HUES64 (cell line): ENCODE data around the gene AGPAT4.

Source experiments
- H3K27ac ChIP-seq: 2 replicates; pipeline ENCODE4 v1.7.0; 2013; ENCODE audit warnings: low read depth, low read length, inconsistent platforms
- H3K27me3 ChIP-seq: 2 replicates; pipeline ENCODE4 v1.6.1; 2013; ENCODE audit warnings: mild to moderate bottlenecking, low read length; ENCODE audit not compliant: insufficient read depth
- H3K36me3 ChIP-seq: 2 replicates; pipeline ENCODE4 v1.6.1; 2013; ENCODE audit warnings: mild to moderate bottlenecking, low read length; ENCODE audit not compliant: insufficient read depth
- H3K4me1 ChIP-seq: 2 replicates; pipeline ENCODE4 v1.6.1; 2013; ENCODE audit warnings: mild to moderate bottlenecking, low read length, moderate library complexity; ENCODE audit not compliant: insufficient read depth
- H3K4me3 ChIP-seq: 2 replicates; pipeline ENCODE4 v1.5.1; 2013; ENCODE audit warnings: mild to moderate bottlenecking, low read length, moderate library complexity
- H3K9ac ChIP-seq: 2 replicates; pipeline ENCODE4 v1.6.1; 2013; ENCODE audit warnings: mild to moderate bottlenecking, low read depth, low read length
- H3K9me3 ChIP-seq: 2 replicates; pipeline ENCODE4 v1.6.1; 2013; ENCODE audit warnings: low read depth, low read length; ENCODE audit not compliant: insufficient read depth
- WGBS: fragments of 150-250, 120-280 bp; methylation state at CpG from one replicate; pipeline ENCODE4 v1.1.7; 2013; ENCODE audit warnings: missing lambda C conversion rate; 5-methylcytosine and 5-hydroxymethylcytosine counted together

AGPAT4 gene

GRCh38 chr6:161215876-161216615 lies 57.8 kb downstream of the AGPAT4 start:
- H3K36me3 ChIP-seq, result peaks cover 50% of the 10 kb centered on the region
- 92% methylated on average over 13 of the region's 13 CpGs for WGBS
- no peaks in the 10 kb centered on the region for H3K4me1 ChIP-seq
- H3K27me3 ChIP-seq, result no peaks in the 10 kb centered on the region
- no peak overlapping the region for H3K27ac ChIP-seq
- peaks cover 45% of the 10 kb centered on the region for H3K9me3 ChIP-seq
- no peak overlapping the region for H3K4me3 ChIP-seq
- no peak overlapping the region for H3K9ac ChIP-seq

- H3K9ac ChIP-seq, result no peak overlapping the region
- peaks cover 53% of the 10 kb centered on the region for H3K36me3 ChIP-seq
- no peaks in the 10 kb centered on the region for H3K4me1 ChIP-seq
- H3K27ac ChIP-seq, result no peak overlapping the region
- peaks cover 51% of the 10 kb centered on the region for H3K9me3 ChIP-seq
- 95% methylated on average over 4 of the region's 4 CpGs for WGBS
- H3K4me3 ChIP-seq, result no peak overlapping the region
- H3K27me3 ChIP-seq, result no peaks in the 10 kb centered on the region
Observed at GRCh38 chr6:161215193-161215592, 58.7 kb downstream of the AGPAT4 start.

- Histone ChIP-seq H3K9me3 (peaks cover 56% of the 10 kb centered on the region), H3K27ac (no peak overlapping the region)
Observed at GRCh38 chr6:161214722-161215121, 59.1 kb downstream of the AGPAT4 start.

GRCh38 chr6:161212902-161213301 lies 61.0 kb downstream of the AGPAT4 start:
- Histone ChIP-seq H3K9me3 (peaks cover 61% of the 10 kb centered on the region), H3K27ac (no peak overlapping the region), H3K27me3 (no peaks in the 10 kb centered on the region), H3K36me3 (peaks cover 57% of the 10 kb centered on the region), H3K4me1 (no peaks in the 10 kb centered on the region), H3K4me3 (no peak overlapping the region), H3K9ac (no peak overlapping the region)
- WGBS, result 100% methylated on average over 1 of the region's 1 CpG

More at GRCh38 chr6:161214722-161215121, 59.1 kb downstream of the AGPAT4 start:
- Histone ChIP-seq H3K4me3 (no peak overlapping the region), H3K4me1 (no peaks in the 10 kb centered on the region), H3K27me3 (no peaks in the 10 kb centered on the region), H3K36me3 (peaks cover 57% of the 10 kb centered on the region), H3K9ac (no peak overlapping the region)
- 87% methylated on average over 4 of the region's 5 CpGs for WGBS

GRCh38 chr6:161211380-161212035 lies 62.4 kb downstream of the AGPAT4 start:
- peaks cover 57% of the 10 kb centered on the region for H3K9me3 ChIP-seq
- WGBS, result 66% methylated on average over 2 of the region's 3 CpGs

GRCh38 chr6:161210857-161211256 lies 63.0 kb downstream of the AGPAT4 start:
- H3K27me3 ChIP-seq, result no peaks in the 10 kb centered on the region
- H3K36me3 ChIP-seq, result peaks cover 38% of the 10 kb centered on the region
- H3K4me1 ChIP-seq, result no peaks in the 10 kb centered on the region
- H3K9ac ChIP-seq, result no peak overlapping the region
- H3K27ac ChIP-seq, result no peak overlapping the region
- 95% methylated on average over 2 of the region's 2 CpGs for WGBS
- H3K9me3 ChIP-seq, result peaks cover 56% of the 10 kb centered on the region
- no peak overlapping the region for H3K4me3 ChIP-seq

More at GRCh38 chr6:161211380-161212035, 62.4 kb downstream of the AGPAT4 start:
- Histone ChIP-seq H3K27ac (no peak overlapping the region), H3K4me3 (no peak overlapping the region), H3K9ac (no peak overlapping the region), H3K36me3 (peaks cover 45% of the 10 kb centered on the region), H3K4me1 (no peaks in the 10 kb centered on the region), H3K27me3 (no peaks in the 10 kb centered on the region)

- WGBS, result 90% methylated on average over 4 of the region's 4 CpGs
- no peaks in the 10 kb centered on the region for H3K27me3 ChIP-seq
- no peak overlapping the region for H3K27ac ChIP-seq
- no peak overlapping the region for H3K4me3 ChIP-seq
- H3K9me3 ChIP-seq, result peaks cover 28% of the 10 kb centered on the region
- H3K9ac ChIP-seq, result no peak overlapping the region
- H3K4me1 ChIP-seq, result peaks cover 8% of the 10 kb centered on the region
- peaks cover 17% of the 10 kb centered on the region for H3K36me3 ChIP-seq
Observed at GRCh38 chr6:161207200-161207599, 66.7 kb downstream of the AGPAT4 start.

GRCh38 chr6:161204866-161205557 lies 68.8 kb downstream of the AGPAT4 start:
- Histone ChIP-seq H3K27me3 (no peaks in the 10 kb centered on the region), H3K4me1 (peaks cover 8% of the 10 kb centered on the region), H3K4me3 (no peak overlapping the region), H3K36me3 (peaks cover 12% of the 10 kb centered on the region; the same call in 1 of the 2 replicates), H3K9ac (no peak overlapping the region), H3K27ac (no peak overlapping the region), H3K9me3 (peaks cover 8% of the 10 kb centered on the region; the same call in 1 of the 2 replicates)
- WGBS, result 90% methylated on average over 11 of the region's 11 CpGs

- peaks cover 8% of the 10 kb centered on the region for H3K4me1 ChIP-seq
- peaks cover 7% of the 10 kb centered on the region; the same call in 1 of the 2 replicates for H3K36me3 ChIP-seq
- no peak overlapping the region for H3K9ac ChIP-seq
- no peak overlapping the region for H3K27ac ChIP-seq
- 77% methylated on average over 8 of the region's 8 CpGs for WGBS
- no peak overlapping the region for H3K4me3 ChIP-seq
- H3K27me3 ChIP-seq, result no peaks in the 10 kb centered on the region
- H3K9me3 ChIP-seq, result no peaks in the 10 kb centered on the region
Observed at GRCh38 chr6:161200610-161201370, 73.1 kb downstream of the AGPAT4 start.

- WGBS, result 98% methylated on average over 4 of the region's 4 CpGs
- Histone ChIP-seq H3K36me3 (peaks cover 7% of the 10 kb centered on the region; the same call in 1 of the 2 replicates), H3K9ac (no peak overlapping the region), H3K4me1 (peaks cover 8% of the 10 kb centered on the region), H3K27me3 (no peaks in the 10 kb centered on the region), H3K4me3 (no peak overlapping the region), H3K9me3 (no peaks in the 10 kb centered on the region), H3K27ac (no peak overlapping the region)
Observed at GRCh38 chr6:161199850-161200249, 74.0 kb downstream of the AGPAT4 start.
